HG03095 (cell line): ENCODE data around the gene CPNE2.

ENCODE experiments used
- ATAC-seq: cut with Tn5 transposase; IDR thresholded peaks from one replicate; pipeline ENCODE4 v1.9.1; 2021; ENCODE audit warnings: moderate library complexity; ENCODE audit not compliant: unreplicated experiment

The CPNE2 gene

GRCh38 chr16:57123216-57123973 is 31.0 kb downstream of the CPNE2 start:
- ATAC-seq, result no peak

- ATAC-seq, result no peak
Observed at GRCh38 chr16:57123974-57124674, 31.7 kb downstream of the CPNE2 start.

- ATAC-seq, result no peak
Observed at GRCh38 chr16:57125376-57125775, 33.0 kb downstream of the CPNE2 start.

GRCh38 chr16:57125969-57126368 is 33.6 kb downstream of the CPNE2 start:
- ATAC-seq, result no peak

GRCh38 chr16:57126411-57126810 is 34.0 kb downstream of the CPNE2 start:
- no peak for ATAC-seq

GRCh38 chr16:57127037-57127763 is 34.8 kb downstream of the CPNE2 start:
- ATAC-seq, result no peak

- no peak for ATAC-seq
Observed at GRCh38 chr16:57127836-57128235, 35.5 kb downstream of the CPNE2 start.

GRCh38 chr16:57128771-57129389 is 36.5 kb downstream of the CPNE2 start:
- ATAC-seq, result no peak

GRCh38 chr16:57130950-57131321 is 38.6 kb downstream of the CPNE2 start:
- no peak for ATAC-seq

GRCh38 chr16:57131351-57131970 is 39.1 kb downstream of the CPNE2 start:
- ATAC-seq, result no peak

GRCh38 chr16:57132470-57132869 is 40.1 kb downstream of the CPNE2 start:
- ATAC-seq, result no peak

- no peak for ATAC-seq
Observed at GRCh38 chr16:57133031-57133430, 40.6 kb downstream of the CPNE2 start.

- no peak for ATAC-seq
Observed at GRCh38 chr16:57133886-57134285, 41.5 kb downstream of the CPNE2 start.

- ATAC-seq, result no peak
Observed at GRCh38 chr16:57134982-57135381, 42.6 kb downstream of the CPNE2 start.

GRCh38 chr16:57137043-57137442 is 44.7 kb downstream of the CPNE2 start:
- no peak for ATAC-seq

GRCh38 chr16:57137566-57138273 is 45.3 kb downstream of the CPNE2 start:
- no peak for ATAC-seq

- no peak for ATAC-seq
Observed at GRCh38 chr16:57138281-57138935, 46.0 kb downstream of the CPNE2 start.

GRCh38 chr16:57140931-57141668 is 48.7 kb downstream of the CPNE2 start:
- ATAC-seq, result no peak
